C4-2B (cell line): ENCODE results near the gene THOC7.

Source experiments
- ZFX ChIP-seq: fragments of 450-650 bp; IDR thresholded peaks from 2 replicates; pipeline ENCODE4 v1.6.1; 2017
- TF ChIP-seq, protein P1 (sequence below): fragments of 450-650 bp; conservative IDR thresholded peaks from 2 replicates; pipeline ENCODE4 v1.5.1; 2017; ENCODE audit warnings: mild to moderate bottlenecking

DNA sequence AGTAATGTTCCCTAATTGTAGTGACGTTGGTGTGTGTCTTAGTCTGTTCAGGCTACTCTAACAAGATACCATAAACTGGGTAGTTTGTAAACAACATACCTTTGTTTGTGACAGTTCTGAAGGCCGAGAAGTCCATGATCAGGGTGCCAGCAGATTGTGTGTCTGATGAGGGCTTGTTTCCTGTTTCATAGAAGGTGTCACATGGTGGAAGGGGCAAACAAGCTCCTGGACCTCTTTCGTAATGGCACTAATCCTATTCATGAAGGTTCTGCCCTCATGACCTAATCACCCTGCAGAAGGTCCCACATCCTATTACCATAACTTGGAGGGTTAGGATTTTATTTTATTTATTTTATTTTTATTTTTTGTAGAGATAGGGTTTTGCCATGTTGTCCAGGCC, 11.2 kb upstream of the THOC7 start:
- TF ChIP-seq, protein P1, sequence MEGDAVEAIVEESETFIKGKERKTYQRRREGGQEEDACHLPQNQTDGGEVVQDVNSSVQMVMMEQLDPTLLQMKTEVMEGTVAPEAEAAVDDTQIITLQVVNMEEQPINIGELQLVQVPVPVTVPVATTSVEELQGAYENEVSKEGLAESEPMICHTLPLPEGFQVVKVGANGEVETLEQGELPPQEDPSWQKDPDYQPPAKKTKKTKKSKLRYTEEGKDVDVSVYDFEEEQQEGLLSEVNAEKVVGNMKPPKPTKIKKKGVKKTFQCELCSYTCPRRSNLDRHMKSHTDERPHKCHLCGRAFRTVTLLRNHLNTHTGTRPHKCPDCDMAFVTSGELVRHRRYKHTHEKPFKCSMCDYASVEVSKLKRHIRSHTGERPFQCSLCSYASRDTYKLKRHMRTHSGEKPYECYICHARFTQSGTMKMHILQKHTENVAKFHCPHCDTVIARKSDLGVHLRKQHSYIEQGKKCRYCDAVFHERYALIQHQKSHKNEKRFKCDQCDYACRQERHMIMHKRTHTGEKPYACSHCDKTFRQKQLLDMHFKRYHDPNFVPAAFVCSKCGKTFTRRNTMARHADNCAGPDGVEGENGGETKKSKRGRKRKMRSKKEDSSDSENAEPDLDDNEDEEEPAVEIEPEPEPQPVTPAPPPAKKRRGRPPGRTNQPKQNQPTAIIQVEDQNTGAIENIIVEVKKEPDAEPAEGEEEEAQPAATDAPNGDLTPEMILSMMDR: no peak
- no peak for TF ChIP-seq ZFX
